ENCODE results near the gene CLEC18A. TPM values are rescaled to one million over a fixed set of nuclear protein-coding genes. Genes with fewer than 3 reads are reported as not detected.
"Not testable (repeated sequence)": the region's sequence is repeated elsewhere in the genome, so short reads cannot be mapped to it uniquely, and the experiment has no call there.

The CLEC18A gene
- total RNA-seq, 2 experiments from 2014 or later: 0.17 to 0.19 TPM

DNA sequence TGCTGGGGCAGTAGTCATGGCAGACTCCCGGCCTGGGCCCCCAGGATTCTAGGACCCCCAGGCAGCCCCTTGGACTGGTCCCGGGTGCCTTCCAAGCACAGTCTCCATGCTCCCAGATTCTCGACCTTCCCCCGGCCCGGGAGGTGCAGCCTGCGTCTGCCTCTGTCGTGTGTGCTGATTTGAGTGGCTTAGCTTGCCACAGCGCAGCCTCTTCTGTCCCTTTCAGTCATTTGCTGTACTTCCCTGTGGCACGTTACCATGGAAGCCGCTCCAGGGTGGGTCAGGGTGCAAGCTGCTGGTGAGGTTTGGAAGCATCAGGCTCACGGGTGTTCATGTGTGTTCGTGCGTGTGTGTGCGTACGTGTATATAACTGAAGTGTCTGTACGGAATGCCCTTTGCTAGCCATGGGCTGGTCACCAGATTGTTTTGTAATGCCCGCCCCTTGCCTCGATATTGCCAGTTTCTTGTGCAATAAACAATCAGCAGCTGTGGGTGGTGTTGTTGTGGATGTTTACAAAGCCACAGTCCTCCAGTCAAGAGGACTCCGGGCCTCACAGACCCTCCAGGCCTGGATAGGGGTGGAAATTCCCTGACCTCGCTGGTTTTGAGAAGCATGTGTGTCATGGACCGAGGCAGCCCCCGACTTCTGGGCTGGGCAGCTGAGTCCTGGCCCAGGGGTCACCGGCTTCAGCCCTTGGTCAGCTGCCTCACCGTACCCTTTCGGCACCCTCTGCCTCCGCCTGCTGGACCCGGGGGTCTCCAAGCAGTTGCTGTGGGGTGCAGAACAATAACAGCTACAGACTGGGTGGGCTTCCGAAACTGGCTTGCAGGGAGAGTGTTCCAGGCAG lies 9.7 kb upstream of the CLEC18A start:
- no peak for DNase-seq
- H3K4me1 Mint-ChIP-seq (ENCODE audit: low read depth): no peaks in the 10 kb centered on the region
- intact Hi-C loops (cut with micrococcal nuclease): no loop called here
- H3K27me3 Mint-ChIP-seq (ENCODE audit: low read depth): no peaks in the 10 kb centered on the region
- no peak overlapping the region for H3K4me3 Mint-ChIP-seq
- CTCF ChIA-PET: interaction anchor here (1.2 to 3.7 kb wide), 2 partner anchors 11 to 144 kb away, joined by 3 to 22 read pairs; no protein-coding TSS in a partner anchor
- H3K36me3 Mint-ChIP-seq (ENCODE audit: low read depth): peaks cover 3% of the 10 kb centered on the region
- H3K9me3 Mint-ChIP-seq: no peaks in the 10 kb centered on the region
- no peak overlapping the region for H3K27ac Mint-ChIP-seq

DNA sequence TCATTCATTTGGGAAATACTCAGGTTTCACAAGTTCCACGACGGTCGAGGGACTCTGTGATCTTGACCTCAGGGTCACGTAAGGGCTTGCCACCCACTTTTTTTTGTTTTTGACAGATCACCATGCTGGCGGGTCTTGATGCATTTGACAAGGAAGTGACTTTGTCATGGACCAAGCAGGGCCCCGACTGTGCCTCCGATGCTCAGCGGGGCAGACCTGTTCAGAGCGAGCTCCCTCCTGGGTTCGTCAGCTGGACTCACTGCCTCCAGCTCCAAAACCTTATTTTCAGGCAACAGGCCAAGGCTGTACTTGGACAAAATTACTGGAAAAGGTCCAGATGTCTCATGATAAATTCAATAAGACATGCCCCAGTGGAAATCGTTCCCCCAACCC lies 9.0 kb upstream of the CLEC18A start:
- no peak for DNase-seq
- Mint-ChIP-seq H3K4me3 (no peak overlapping the region), H3K27me3 (ENCODE audit: low read depth) (no peaks in the 10 kb centered on the region), H3K36me3 (ENCODE audit: low read depth) (peaks cover 3% of the 10 kb centered on the region), H3K4me1 (ENCODE audit: low read depth) (no peaks in the 10 kb centered on the region), H3K27ac (no peak overlapping the region), H3K9me3 (no peaks in the 10 kb centered on the region)
- intact Hi-C loops (cut with micrococcal nuclease): no loop called here
- CTCF ChIA-PET: interaction anchor here (1.2 kb wide), 1 partner anchor 145 kb away, joined by 3 read pairs; no protein-coding TSS in a partner anchor

DNA sequence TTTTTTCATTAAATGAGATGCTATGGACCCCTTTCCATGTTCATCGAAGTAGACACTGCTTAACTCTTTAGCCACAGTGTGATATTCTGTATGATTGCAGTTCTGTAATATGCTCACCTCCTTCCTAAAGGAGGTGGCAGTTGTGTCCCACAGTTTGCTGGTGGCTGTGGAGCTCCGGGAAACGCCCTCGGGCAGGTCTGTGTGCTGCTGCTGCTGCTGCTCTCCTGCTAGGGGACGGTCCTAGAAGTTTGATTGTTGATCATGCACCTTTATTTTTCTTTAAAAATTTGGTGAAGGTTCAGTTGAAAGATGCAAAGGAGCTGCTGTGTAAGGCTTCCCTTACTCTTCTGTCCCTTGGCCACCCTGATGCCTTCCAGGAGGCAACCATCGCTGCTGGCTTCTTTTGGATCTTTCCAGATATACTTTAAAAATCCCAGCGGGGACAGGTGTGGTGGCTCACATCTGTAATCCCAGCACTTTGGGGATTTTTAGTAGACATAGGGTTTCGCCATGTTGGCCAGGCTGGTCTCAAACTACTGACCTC lies 8.4 kb upstream of the CLEC18A start:
- intact Hi-C loops (cut with micrococcal nuclease): no loop called here
- peaks cover 2% of the 10 kb centered on the region for H3K36me3 Mint-ChIP-seq (ENCODE audit: low read depth)
- no peaks in the 10 kb centered on the region for H3K27me3 Mint-ChIP-seq (ENCODE audit: low read depth)
- no peak overlapping the region for H3K27ac Mint-ChIP-seq
- no peaks in the 10 kb centered on the region for H3K9me3 Mint-ChIP-seq
- DNase-seq: no peak
- H3K4me1 Mint-ChIP-seq (ENCODE audit: low read depth): no peaks in the 10 kb centered on the region
- H3K4me3 Mint-ChIP-seq: no peak overlapping the region
- CTCF ChIA-PET: no interaction called here

DNA sequence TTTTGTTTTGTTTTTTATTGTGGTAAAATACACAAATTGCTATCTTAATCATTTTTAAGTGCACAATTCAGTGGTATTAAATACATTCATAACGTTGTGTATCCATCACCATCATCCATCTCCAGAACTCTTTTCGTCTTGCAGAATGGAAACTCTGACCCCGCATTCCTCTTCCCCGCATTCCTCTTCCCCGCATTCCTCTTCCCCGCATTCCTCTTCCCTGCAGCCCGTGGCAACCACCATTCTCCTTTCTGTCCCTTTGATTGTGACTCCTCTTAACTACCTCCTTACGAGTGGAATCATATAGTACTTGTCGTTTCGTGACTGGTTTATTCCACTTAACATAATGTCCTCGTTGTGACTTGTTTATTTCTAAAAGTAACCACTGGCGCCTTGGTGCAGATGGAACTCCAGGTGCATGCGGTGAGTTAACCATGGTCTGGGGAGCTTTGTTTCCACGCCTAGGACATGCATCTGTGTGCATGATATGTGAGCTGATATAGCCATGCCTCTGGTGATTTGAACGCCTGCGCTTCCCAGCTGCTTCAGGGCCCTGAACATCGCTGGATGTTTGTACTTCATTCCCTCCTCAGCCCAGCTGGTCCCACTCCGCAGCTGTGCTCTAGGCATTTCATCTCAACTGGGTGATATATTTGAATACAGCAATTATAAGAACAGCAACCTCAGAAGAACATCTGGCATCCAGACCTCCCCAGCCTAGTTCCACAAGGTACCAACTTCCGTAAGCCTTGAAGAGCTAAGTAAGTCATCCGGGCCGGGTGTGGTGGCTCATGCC lies 7.7 kb upstream of the CLEC18A start:
- H3K4me3 Mint-ChIP-seq; CTCF ChIA-PET; H3K4me1 Mint-ChIP-seq (ENCODE audit: low read depth); H3K36me3 Mint-ChIP-seq (ENCODE audit: low read depth); H3K27me3 Mint-ChIP-seq (ENCODE audit: low read depth); H3K27ac Mint-ChIP-seq; intact Hi-C loops (cut with micrococcal nuclease); H3K9me3 Mint-ChIP-seq; DNase-seq: not testable (repeated sequence)

DNA sequence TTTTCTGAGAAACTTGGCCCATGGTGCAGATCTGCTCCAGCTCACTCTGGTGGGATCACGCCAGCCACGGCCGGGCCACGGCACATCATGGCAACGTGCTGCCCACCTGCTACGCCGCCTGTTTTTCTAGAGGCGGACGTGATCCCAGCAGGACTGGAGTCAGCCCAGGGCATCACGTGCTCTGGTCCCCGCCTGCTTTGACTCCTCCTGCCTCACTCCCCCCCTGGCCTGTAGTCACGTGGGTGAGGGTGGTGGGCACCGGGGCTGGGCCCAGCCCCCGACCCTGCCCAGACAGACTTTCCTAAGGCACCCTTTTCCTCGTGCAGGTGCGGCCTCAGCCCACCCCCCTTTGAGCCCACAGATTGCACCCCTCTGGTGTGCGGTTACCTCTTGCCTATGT lies 723 bp upstream of the CLEC18A start:
- H3K27ac Mint-ChIP-seq; CTCF ChIA-PET; H3K27me3 Mint-ChIP-seq (ENCODE audit: low read depth); H3K9me3 Mint-ChIP-seq; H3K4me1 Mint-ChIP-seq (ENCODE audit: low read depth); H3K4me3 Mint-ChIP-seq; intact Hi-C loops (cut with micrococcal nuclease); DNase-seq; H3K36me3 Mint-ChIP-seq (ENCODE audit: low read depth): not testable (repeated sequence)

DNA sequence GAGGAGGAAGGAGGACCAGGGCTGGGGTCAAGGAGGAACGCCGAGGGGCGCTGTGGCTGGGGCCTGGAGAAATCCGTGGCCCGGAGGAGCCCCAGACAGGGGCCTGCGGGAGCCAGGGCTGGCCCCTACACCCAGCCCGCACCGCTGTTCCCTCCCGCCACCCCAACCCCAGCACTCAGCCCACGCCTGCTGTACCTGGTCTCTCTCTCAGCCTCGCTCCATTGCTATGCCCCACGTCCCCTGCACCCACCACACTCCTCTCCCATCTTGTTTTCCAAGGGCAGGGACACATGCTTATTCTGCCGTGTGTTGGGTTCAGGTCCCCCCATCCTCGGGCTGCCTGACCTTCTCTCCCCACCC lies 518 bp downstream of the CLEC18A start:
- H3K27me3 Mint-ChIP-seq (ENCODE audit: low read depth); H3K9me3 Mint-ChIP-seq; H3K4me1 Mint-ChIP-seq (ENCODE audit: low read depth); DNase-seq; intact Hi-C loops (cut with micrococcal nuclease); H3K27ac Mint-ChIP-seq; CTCF ChIA-PET; H3K36me3 Mint-ChIP-seq (ENCODE audit: low read depth); H3K4me3 Mint-ChIP-seq: not testable (repeated sequence)

DNA sequence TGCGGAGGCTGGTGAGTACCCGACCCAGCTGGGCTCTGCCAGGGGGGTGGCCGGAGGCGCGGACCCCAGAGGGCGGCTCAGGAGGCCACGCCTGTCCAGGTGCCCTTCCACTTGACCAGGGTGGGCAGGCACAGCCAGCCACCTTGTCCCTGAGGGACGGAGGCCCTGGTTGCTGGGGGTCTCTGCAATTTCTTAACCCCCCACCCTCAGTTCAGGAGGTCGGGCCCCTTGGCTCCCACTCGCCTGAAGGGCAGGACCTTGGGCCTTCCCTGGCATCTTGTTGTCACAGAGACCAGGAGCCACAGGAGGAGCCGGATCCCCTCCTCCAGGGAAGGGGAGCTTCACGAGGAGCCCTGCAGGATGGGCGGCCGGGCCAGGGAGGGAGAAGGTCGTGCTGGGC lies 982 bp downstream of the CLEC18A start:
- intact Hi-C loops (cut with micrococcal nuclease); CTCF ChIA-PET; H3K9me3 Mint-ChIP-seq; DNase-seq; H3K27me3 Mint-ChIP-seq (ENCODE audit: low read depth); H3K36me3 Mint-ChIP-seq (ENCODE audit: low read depth); H3K4me3 Mint-ChIP-seq; H3K27ac Mint-ChIP-seq; H3K4me1 Mint-ChIP-seq (ENCODE audit: low read depth): not testable (repeated sequence)

DNA sequence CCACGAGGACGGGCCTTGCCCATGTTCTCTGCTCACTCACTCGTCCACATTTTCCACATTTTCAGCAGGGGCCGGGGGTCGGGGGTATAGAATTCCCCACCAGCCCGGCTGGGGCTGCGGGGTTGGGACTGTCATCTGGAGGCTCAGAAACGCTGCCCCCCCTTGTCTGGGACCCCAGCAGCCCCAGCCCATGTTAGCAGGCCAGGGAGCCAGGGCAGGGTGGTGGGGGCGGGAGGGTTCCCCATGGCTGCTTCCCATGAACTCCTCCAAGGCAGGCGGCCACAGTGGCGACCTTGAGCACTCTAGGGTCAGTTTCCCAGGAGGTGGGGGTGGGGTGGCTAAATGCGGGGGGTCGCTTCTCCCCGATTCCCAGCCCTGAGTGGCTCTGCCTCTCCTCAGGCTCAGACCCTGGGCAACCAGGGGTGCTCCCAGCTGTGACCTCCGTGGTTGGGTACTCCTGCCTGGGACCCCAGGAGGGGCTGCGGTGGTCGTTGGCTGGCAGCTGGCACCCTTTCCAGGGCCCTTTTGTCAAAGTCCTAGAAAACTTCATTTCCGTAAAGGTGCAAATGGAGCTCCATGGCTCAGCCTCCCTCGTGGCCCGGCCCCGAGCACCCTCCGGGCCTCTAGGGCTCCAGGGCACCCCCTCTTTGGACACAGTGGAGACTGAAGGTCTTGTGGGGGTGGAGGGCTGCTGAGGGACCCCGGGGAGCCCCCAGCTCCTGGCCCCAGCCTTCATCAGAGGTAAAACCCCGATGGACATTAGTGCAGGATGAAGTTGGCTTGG lies 1.6 kb downstream of the CLEC18A start:
- CTCF ChIA-PET; H3K4me3 Mint-ChIP-seq; H3K27ac Mint-ChIP-seq; H3K36me3 Mint-ChIP-seq (ENCODE audit: low read depth); H3K9me3 Mint-ChIP-seq; H3K27me3 Mint-ChIP-seq (ENCODE audit: low read depth); DNase-seq; intact Hi-C loops (cut with micrococcal nuclease); H3K4me1 Mint-ChIP-seq (ENCODE audit: low read depth): not testable (repeated sequence)

DNA sequence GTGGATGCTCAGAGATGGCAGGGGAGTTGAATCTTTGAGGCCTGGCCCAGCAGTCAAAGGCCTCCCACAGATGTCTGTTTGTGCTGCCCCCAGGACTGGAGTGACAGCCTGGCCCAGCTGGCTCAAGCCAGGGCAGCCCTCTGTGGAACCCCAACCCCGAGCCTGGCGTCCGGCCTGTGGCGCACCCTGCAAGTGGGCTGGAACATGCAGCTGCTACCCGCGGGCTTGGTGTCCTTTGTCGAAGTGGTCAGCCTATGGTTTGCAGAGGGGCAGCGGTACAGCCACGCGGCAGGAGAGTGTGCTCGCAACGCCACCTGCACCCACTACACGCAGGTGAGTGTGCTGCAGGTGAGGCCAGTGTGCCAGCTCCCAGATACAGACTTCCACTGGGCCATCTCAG lies 3.1 kb downstream of the CLEC18A start:
- DNase-seq; H3K36me3 Mint-ChIP-seq (ENCODE audit: low read depth); H3K27me3 Mint-ChIP-seq (ENCODE audit: low read depth); H3K4me1 Mint-ChIP-seq (ENCODE audit: low read depth); H3K4me3 Mint-ChIP-seq; H3K27ac Mint-ChIP-seq; intact Hi-C loops (cut with micrococcal nuclease); H3K9me3 Mint-ChIP-seq; CTCF ChIA-PET: not testable (repeated sequence)

DNA sequence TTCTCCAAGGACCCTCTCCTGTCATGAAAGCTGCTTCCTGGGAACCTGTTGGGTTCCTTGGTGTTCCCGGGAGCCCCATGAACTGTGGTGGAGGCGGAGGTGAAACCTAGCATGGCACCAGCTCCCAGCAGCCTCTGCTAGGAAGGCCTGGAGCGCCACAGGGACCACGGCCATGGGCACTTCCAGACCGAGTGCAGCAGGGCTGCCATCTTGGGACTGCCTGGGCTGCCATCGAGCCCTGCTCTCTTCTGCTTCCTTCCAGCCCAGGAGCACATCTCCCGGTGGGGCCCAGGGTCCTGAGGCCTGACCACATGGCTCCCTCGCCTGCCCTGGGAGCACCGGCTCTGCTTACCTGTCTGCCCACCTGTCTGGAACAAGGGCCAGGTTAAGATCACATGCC lies 12.2 kb downstream of the CLEC18A start:
- H3K4me3 Mint-ChIP-seq; CTCF ChIA-PET; DNase-seq; H3K27me3 Mint-ChIP-seq (ENCODE audit: low read depth); H3K9me3 Mint-ChIP-seq; H3K4me1 Mint-ChIP-seq (ENCODE audit: low read depth); H3K36me3 Mint-ChIP-seq (ENCODE audit: low read depth); intact Hi-C loops (cut with micrococcal nuclease); H3K27ac Mint-ChIP-seq: not testable (repeated sequence)

DNA sequence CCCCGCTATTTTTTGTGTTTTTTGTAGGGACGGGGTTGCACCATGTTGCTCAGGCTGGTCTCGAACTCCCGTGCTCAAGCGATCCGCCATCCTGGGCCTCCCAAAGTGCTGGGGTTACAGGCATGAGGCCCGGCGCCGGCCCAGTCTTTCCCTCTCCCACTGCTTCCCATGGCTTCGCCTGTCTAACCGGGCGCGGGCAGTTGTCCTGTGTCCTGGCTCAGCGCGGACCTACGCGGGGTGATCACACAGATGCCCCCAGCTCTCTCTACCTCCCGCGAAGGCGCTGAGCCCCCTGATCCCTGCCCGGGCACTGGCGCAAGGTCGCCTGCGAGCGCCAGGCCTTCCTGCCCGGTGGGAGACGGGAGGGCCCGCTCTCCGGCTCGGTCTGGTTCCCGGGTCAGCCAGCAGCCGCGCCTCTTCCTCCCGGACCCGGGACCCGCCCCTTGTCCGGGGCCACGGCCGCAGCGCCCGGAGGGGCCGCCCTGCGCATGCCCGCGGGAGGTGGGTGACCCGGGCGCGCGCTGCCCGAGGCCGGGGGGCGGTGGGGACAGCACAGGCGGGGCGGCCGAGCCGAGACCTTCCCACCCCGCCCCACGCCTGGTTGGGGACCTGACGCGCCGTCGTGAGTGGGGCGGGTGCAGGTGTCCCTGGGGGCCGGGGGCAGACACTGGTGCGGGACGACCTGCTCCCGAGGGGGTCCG lies 14.0 kb downstream of the CLEC18A start:
- intact Hi-C loops (cut with micrococcal nuclease); H3K4me1 Mint-ChIP-seq (ENCODE audit: low read depth); H3K27ac Mint-ChIP-seq; DNase-seq; H3K36me3 Mint-ChIP-seq (ENCODE audit: low read depth); H3K4me3 Mint-ChIP-seq; H3K27me3 Mint-ChIP-seq (ENCODE audit: low read depth); CTCF ChIA-PET; H3K9me3 Mint-ChIP-seq: not testable (repeated sequence)

DNA sequence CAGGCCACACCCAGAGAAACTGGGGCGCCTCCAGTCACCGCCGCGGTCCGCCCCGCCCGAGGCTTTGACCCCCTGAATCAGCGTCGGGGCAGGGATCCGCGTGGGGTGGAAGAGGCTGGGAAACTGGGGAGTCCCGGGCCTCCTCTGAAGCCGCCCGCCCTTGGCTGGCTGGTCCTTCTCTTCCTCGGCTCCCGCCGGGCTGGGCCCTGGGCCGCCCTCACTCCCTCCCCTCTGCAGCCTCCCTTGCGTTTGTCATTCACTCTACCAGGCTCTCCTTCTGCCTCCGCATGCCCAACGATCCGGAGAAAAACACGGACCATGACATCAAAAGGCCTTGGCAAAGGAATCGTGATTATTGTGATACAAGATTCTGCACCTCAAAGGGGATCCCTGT lies 14.5 kb downstream of the CLEC18A start:
- CTCF ChIA-PET; H3K4me3 Mint-ChIP-seq; H3K27me3 Mint-ChIP-seq (ENCODE audit: low read depth); H3K27ac Mint-ChIP-seq; H3K4me1 Mint-ChIP-seq (ENCODE audit: low read depth); DNase-seq; H3K9me3 Mint-ChIP-seq; intact Hi-C loops (cut with micrococcal nuclease); H3K36me3 Mint-ChIP-seq (ENCODE audit: low read depth): not testable (repeated sequence)
